GM19438 (cell line): ENCODE measurements around the gene GNAT1.
A peak's percentile ranks its signal among the peaks of the same experiment; 100 is the strongest.
"Not testable (repeated sequence)": the region's sequence is repeated elsewhere in the genome, so short reads cannot be mapped to it uniquely, and the experiment has no call there.

Experiments used
- ATAC-seq: cut with Tn5 transposase; IDR thresholded peaks from one replicate; pipeline ENCODE4 v1.9.1; 2021; ENCODE audit warnings: low read depth; ENCODE audit not compliant: unreplicated experiment

GNAT1 gene

GRCh38 chr3:50217681-50218080 lies 26.3 kb downstream of the GNAT1 start:
- ATAC-seq = no peak

- no peak for ATAC-seq
These were observed 27.0 kb downstream of the GNAT1 start for GRCh38 chr3:50218448-50218847.

DNA sequence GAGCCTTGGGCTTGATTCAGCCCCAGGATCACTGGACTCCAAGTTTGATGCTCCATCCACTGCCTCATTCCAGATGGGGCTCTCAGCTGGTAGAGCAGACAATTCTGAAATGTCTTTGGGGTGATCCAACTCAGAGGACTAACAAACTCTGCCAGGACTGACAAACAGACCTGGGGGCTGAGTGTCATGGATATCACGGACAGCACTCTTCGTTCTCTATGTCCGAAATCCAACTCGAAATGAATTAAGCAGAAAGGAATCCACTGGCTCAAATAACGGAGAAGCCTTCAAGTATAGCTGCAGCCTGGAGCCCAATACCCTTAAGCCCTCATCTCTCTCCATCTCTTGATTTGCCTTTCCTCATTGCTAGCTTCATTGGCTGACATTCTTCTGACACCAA lies 27.9 kb downstream of the GNAT1 start:
- ATAC-seq = no peak

- no peak for ATAC-seq
These were observed 28.7 kb downstream of the GNAT1 start for GRCh38 chr3:50220109-50220508.

- no peak for ATAC-seq
These were observed 29.6 kb downstream of the GNAT1 start for GRCh38 chr3:50221051-50221410.

DNA sequence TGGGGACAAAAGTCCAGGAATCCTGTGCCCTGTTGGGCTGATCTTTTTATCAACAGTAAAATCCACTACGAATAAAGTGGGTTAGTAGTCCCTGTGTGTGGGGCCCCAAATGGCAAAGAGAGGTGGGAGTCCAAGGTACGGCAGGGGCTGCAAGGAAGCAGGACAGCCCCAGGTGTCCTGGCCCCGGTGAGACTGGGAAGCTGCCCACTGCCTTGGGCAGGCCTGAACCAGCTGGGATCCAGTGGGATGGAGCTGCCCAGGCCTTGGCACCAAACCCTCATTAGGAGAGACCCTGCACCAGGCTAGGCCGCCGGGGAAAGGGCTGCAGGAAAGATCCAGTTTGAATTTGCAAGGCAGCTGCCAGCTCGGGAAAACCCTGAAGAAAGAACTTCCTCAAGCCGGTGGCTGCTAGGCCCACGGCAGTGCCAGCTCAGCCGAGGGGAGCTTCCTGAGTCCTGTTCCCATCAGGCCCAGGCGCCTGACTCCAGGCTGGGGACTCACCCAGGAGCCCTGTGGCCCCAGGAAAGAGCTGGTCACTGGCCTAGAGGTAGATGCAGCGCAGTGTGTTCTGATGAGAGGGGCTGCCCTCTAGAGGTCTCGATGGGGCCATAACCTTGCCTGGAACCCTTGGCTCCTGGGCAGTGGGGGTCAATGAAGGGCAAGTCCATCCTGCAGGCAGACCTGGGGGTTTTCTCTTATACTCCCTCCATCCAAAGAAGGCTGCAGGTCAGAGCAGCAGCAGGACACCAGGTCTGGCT lies 30.2 kb downstream of the GNAT1 start:
- ATAC-seq = no peak

DNA sequence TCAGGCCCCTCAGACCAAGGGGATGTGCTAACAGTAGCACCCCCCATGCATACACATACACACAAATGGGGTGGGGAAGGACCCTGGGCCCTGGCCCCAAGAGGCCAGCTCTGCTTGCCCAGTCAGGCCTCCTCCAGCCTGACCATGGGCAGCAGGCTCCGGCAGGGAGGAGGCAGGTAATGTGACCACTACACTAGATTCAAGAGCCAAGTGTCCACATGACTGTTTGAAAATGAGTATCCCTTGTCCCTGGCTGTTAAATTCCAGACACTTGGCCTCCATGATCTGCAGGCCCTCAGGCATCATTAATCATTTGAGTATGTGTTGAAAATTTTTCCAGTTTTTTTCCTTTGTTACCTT lies 30.7 kb downstream of the GNAT1 start:
- ATAC-seq = no peak

DNA sequence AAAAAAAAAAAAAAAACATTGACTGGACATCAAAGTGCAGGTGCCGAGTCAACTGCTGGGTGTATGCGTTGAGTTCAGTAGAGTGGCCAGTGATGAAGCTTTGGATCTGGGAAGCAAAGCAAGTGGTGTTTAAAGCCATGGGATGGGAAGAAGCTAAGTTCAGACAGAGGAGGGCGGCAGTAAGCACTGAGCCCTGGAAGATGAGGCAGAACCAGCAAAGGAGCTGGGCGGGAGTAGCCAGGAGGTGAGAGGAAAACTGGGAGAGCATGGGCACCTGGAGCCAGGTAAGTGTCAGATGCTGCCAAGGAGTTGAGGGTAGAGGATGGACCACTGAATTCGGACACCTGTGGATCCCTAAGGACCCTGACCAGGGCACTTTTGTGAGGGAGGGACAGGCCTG lies 33.2 kb downstream of the GNAT1 start:
- no peak for ATAC-seq

DNA sequence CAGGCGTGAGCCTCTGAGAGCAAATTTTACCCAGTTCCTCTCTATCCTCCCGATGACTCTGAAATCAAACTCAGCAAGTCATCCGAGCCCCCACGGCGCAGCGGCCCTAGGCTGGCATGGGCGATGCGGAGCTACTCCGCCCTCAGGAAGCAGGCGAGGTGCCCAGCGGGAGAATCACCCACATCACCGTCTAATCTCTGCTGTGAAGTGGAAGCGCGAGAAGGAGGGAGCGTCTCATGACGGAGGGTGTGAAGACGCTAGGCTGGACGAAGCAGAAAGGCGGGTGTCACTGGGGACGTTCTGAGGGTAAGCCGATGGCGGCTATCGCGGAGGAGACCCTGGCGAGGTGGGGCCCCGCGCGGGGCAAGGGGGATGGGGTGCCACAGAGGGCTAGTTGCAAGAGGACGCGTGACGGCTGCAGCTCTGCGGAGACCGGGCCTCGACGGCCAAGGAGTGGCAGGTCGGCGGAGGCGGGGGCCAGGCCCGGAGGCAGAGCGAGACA lies 35.5 kb downstream of the GNAT1 start:
- ATAC-seq = peak; percentile 14

GRCh38 chr3:50227390-50228183 lies 36.2 kb downstream of the GNAT1 start:
- ATAC-seq = peak; percentile 81

- ATAC-seq = not testable (repeated sequence)
These were observed 36.9 kb downstream of the GNAT1 start for GRCh38 chr3:50228184-50228763.

GRCh38 chr3:50229490-50229889 lies 38.1 kb downstream of the GNAT1 start:
- ATAC-seq = no peak

DNA sequence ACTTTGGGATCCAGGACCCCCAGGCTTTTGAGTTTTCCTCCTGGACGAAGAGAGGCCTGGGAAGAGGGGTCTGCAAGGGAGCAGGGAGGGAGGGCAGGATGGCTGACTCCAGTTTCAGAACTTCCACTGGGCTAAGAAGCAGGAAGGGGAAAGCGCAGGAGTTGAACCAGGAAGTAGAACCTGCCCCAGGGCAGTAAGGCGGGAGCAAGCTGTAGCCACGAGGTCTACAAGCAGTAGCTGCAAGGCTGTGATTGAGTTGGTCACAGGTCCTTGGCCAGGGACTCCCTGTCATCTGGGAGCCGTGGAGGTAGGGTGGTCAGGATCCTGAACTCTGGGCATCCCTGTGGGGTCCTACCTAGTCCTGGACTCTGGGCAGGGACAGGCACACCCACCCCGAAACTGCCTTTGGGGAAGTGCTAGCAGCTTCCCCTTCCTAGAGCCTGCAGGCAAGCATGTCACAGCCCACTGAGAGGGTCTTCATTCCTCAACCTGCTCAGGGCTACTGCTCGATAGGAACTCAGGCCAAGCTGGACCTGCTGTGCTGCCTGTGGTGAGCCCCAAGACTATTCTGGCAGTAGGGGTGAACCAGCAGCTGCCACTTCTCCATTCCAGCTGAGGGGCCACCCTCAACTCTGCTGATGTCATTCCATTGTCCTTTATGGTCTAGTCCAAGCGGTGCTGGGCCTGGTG lies 38.8 kb downstream of the GNAT1 start:
- no peak for ATAC-seq

DNA sequence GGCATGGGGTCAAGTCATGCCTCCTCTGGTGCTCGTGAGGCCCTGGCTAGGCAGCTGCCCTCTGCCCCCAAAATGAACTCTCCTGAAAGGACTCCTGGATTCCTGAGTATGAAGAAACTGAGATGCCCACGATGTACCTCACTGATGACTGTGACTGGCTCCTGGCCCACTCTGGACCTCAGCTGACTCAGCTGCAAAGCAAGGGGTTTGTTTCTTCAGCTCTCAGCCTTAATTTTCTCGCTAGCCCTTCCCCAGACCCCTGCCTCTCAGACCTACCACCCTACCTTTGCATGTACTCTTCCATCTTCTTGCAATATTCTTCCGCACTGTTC lies 39.4 kb downstream of the GNAT1 start:
- no peak for ATAC-seq

- ATAC-seq = no peak
These were observed 40.2 kb downstream of the GNAT1 start for GRCh38 chr3:50231581-50231980.

DNA sequence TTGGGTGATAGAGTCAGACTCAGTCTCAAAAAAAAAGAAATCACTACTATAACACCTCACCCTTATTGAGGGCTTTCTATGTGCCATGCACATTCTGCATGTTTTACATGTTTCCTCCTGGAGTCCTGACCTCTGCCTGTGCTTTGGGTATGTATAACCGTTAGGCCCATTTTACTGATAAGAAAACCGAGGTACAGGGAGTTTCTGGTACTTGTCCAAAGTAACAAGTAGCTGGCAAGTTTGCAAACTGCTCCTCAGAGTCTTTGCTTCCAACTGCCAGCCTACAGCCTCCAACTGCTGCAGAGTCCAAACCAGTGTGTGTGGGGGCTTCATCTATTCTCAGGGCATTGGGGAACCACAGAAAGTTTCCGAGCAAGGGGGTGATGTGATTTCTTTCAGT lies 40.9 kb downstream of the GNAT1 start:
- no peak for ATAC-seq

DNA sequence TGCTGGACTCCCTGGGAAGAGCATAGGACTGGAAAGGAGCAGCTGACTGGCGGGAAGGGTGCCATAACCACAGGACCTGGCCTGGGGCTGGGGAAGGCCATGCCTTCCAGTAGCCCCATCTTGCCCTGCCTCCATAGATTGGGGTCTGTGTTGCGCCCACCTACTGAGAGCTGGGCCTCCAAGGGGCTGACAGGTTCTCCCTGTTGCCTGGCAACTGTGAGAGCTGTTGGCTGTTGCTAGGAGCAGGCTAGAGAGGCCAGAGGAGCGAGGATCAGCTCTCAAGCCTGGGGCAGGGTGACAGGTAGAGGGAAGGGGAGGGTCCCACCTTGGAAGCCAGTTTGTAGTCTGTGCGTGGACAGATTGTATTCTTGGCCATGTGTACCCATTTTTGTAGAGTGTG lies 41.8 kb downstream of the GNAT1 start:
- no peak for ATAC-seq

GRCh38 chr3:50235716-50236483 lies 44.5 kb downstream of the GNAT1 start, which contains the start of gene GNAI2:
GNAI2 (plus strand) TSS chr3:50236204; CDS start chr3:50236336, 132 bp downstream.
- ATAC-seq = peak; percentile 91

DNA sequence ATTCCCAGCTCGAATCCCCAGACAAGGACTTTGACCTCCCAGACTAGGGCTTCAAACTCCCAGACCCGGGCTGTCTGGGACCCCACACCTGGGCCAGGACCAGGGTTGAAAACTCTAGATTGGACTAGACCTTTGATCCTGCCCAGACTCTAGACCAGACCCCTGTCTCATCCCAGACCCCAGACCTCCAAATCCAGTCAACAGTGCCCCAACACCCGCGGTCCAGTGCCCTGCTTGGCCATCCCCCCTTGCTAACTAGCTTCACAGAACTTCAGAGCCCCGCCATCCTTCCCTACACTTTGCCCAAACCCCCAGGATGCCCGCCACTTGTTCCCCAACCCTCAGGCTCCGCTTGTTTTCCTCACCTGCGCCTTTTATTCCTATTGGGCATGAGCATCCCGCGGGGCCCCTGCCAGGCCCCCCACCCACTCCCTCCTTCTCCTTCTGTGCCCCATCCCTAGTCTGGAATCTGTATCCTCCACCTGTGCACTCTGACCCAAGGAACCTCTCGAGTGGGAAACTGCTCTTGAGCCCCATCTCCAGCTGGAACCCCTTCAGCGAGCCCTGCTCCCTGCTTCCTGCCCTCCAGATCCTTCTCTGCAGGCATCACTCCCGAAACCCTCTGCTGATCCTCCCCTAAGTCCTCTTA lies 45.2 kb downstream of the GNAT1 start:
- no peak for ATAC-seq

DNA sequence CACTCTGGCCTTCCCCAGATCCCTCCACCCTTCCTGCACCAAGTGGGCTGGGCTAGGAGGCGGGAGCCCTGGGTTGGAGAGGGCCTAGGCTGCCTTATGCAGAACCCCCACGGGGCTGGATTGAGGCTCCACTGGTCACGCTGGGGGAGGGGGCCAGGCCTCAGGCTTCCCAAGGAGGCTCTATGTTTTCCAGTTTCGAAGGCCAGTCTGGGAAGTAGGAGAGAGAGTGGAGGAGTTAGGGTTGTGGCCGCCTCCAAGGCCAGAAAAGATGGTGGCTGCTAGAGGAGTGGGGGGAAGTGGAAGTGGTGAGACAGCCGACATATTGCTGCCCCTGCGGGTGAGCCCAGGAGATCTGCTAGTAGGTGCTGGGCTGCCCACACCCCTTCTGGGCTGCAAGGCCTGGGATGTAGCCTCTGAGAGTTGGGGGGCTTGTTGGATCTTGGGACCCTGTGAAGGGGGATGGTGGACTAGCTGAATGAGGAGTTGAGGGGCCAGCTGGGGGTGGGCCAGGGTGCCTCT lies 45.8 kb downstream of the GNAT1 start:
- no peak for ATAC-seq
